H54 (cell line): Measurements from ENCODE around the gene FICD.
A peak's percentile ranks its signal among the peaks of the same experiment; 100 is the strongest.
"Not testable (repeated sequence)": the region's sequence is repeated elsewhere in the genome, so short reads cannot be mapped to it uniquely, and the experiment has no call there.

ENCODE experiments used
- DNase-seq: peaks from one replicate; pipeline ENCODE4 v3.0.0; 2011; ENCODE audit warnings: low spot score, mixed read lengths; ENCODE audit not compliant: insufficient read length
- FAIRE-seq: peaks from 3 replicates; lab custom pipeline; 2011; peaks lifted over from hg19 to GRCh38; lab: Jason Lieb, UNC
- POLR2A ChIP-seq: IDR thresholded peaks from 2 replicates; pipeline ENCODE4 v1.6.1; 2011; ENCODE audit warnings: low read depth, mild to moderate bottlenecking, low read length

The FICD gene

GRCh38 chr12:108484431-108484830 is 30.6 kb upstream of the FICD start:
- TF ChIP-seq POLR2A = no peak
- FAIRE-seq = no peak

GRCh38 chr12:108484845-108485244 is 30.2 kb upstream of the FICD start:
- TF ChIP-seq POLR2A = no peak
- no peak for FAIRE-seq
- no peak for DNase-seq

More at GRCh38 chr12:108484431-108484830, 30.6 kb upstream of the FICD start:
- DNase-seq = no peak

GRCh38 chr12:108485371-108485770 is 29.7 kb upstream of the FICD start:
- not testable (repeated sequence) for FAIRE-seq, DNase-seq

GRCh38 chr12:108487029-108487428 is 28.0 kb upstream of the FICD start:
- FAIRE-seq, DNase-seq: not testable (repeated sequence)

- FAIRE-seq (no peak), DNase-seq (no peak)
- no peak for TF ChIP-seq POLR2A
Measured at GRCh38 chr12:108491256-108491655, 23.8 kb upstream of the FICD start.

- DNase-seq (peak; percentile 56), FAIRE-seq (no peak)
- no peak for TF ChIP-seq POLR2A
Measured at GRCh38 chr12:108495054-108495453, 20.0 kb upstream of the FICD start.

GRCh38 chr12:108495823-108496579 is 19.1 kb upstream of the FICD start:
- no peak for TF ChIP-seq POLR2A
- DNase-seq (no peak), FAIRE-seq (no peak)

GRCh38 chr12:108498136-108498535 is 16.9 kb upstream of the FICD start:
- TF ChIP-seq POLR2A = no peak
- FAIRE-seq (no peak), DNase-seq (no peak)

- no peak for TF ChIP-seq POLR2A
- DNase-seq (no peak), FAIRE-seq (no peak)
Measured at GRCh38 chr12:108502922-108503321, 12.2 kb upstream of the FICD start.

GRCh38 chr12:108505129-108505528 is 9.9 kb upstream of the FICD start:
- TF ChIP-seq POLR2A = no peak
- DNase-seq = no peak
- FAIRE-seq = no peak

- DNase-seq (peak; percentile 35), FAIRE-seq (no peak)
- TF ChIP-seq POLR2A = no peak
Measured at GRCh38 chr12:108507971-108508642, 7.0 kb upstream of the FICD start.

- TF ChIP-seq POLR2A = no peak
- DNase-seq (no peak), FAIRE-seq (no peak)
Measured at GRCh38 chr12:108509806-108510205, 5.3 kb upstream of the FICD start.

- no peak for DNase-seq
- FAIRE-seq = no peak
- no peak for TF ChIP-seq POLR2A
Measured at GRCh38 chr12:108510836-108511235, 4.2 kb upstream of the FICD start.

- DNase-seq (peak; percentile 38), FAIRE-seq (no peak)
- TF ChIP-seq POLR2A = no peak
Measured at GRCh38 chr12:108511633-108512540, 3.2 kb upstream of the FICD start.
